Measurements from ENCODE around the gene ACOX1. TPM values are rescaled to one million over a fixed set of nuclear protein-coding genes. Genes with fewer than 3 reads are reported as not detected.

The ACOX1 gene
- total and polyA plus RNA-seq, 2 of the 13 experiments (the other 11 are each of a cell fraction or from before 2014, with no cell fraction given) = 86.4 to 120 TPM

GRCh38 chr17:75996665-75997590 lies 18.0 kb upstream of the ACOX1 start (continued):
- no peak for TF ChIP-seq THAP8 (CRISPR knock-in tag; IDR thresholded peaks at IDR 0.05; ENCODE audit: borderline replicate concordance)
- no peak for TF ChIP-seq SRSF9 (IDR thresholded peaks at IDR 0.05; ENCODE audit: borderline replicate concordance, insufficient read depth, low read depth, low read length, poor library complexity, severe bottlenecking)
- TF ChIP-seq NRL (CRISPR knock-in tag; IDR thresholded peaks at IDR 0.05; ENCODE audit: borderline replicate concordance) = peak; percentile 16; the same call in 1 of the 2 replicates
- no peak for TF ChIP-seq GTF2F1 (IDR thresholded peaks at IDR 0.05; ENCODE audit: low read length)
- peak; percentile 71; the same call in 1 of the 2 replicates for TF ChIP-seq GATAD1 (CRISPR knock-in tag; IDR thresholded peaks at IDR 0.05)
- TF ChIP-seq ZNF143 (CRISPR knock-in tag; IDR thresholded peaks at IDR 0.05) = 0 out of 2 replicates have a peak, but pooled peaks have one; percentile 32
- peak; percentile 69; the same call in 1 of the 2 replicates for TF ChIP-seq TOPORS (CRISPR knock-in tag; IDR thresholded peaks at IDR 0.05)
- TF ChIP-seq NCOA2 (CRISPR knock-in tag; IDR thresholded peaks at IDR 0.05) = peak; percentile 74
- TF ChIP-seq ZNF333 (CRISPR knock-in tag; IDR thresholded peaks at IDR 0.05; ENCODE audit: borderline replicate concordance) = no peak
- peak; percentile 33; the same call in 1 of the 2 replicates for TF ChIP-seq RERE (CRISPR knock-in tag; IDR thresholded peaks at IDR 0.05; ENCODE audit: low read depth)
- no peak for TF ChIP-seq ZSCAN5A (CRISPR knock-in tag; IDR thresholded peaks at IDR 0.05; ENCODE audit: borderline replicate concordance)
- TF ChIP-seq HNF4A (CRISPR knock-in tag; IDR thresholded peaks at IDR 0.05) = peak; percentile 97
- TF ChIP-seq SIN3B (IDR thresholded peaks at IDR 0.05; ENCODE audit: low read length) = no peak
- TF ChIP-seq TFAP4 (IDR thresholded peaks at IDR 0.05; ENCODE audit: borderline replicate concordance, low read depth) = peak; percentile 66; the same call in 1 of the 2 replicates
- TF ChIP-seq HIVEP1 (CRISPR knock-in tag; IDR thresholded peaks at IDR 0.05) = peak; percentile 72; the same call in 1 of the 2 replicates
- 0 out of 2 replicates have a peak, but pooled peaks have one; percentile 52 for TF ChIP-seq ELF4 (CRISPR knock-in tag; IDR thresholded peaks at IDR 0.05; ENCODE audit: borderline replicate concordance)
- peak; percentile 32; the same call in 1 of the 2 replicates for TF ChIP-seq GFI1 (CRISPR knock-in tag; IDR thresholded peaks at IDR 0.05; ENCODE audit: borderline replicate concordance)
- peak; percentile 23; the same call in 1 of the 2 replicates for TF ChIP-seq ZNF441 (CRISPR knock-in tag; IDR thresholded peaks at IDR 0.05; ENCODE audit: borderline replicate concordance)
